H9 (cell line): ENCODE measurements around the gene ANKRD62. TPM values are rescaled to one million over a fixed set of nuclear protein-coding genes. Genes with fewer than 3 reads are reported as not detected.

Experiments
- DNase-seq: peaks from one replicate; pipeline ENCODE4 v3.0.0-alpha.2; 2017
- H2AFZ ChIP-seq: one replicate; pipeline ENCODE4 v1.6.1; 2013; ENCODE audit warnings: mild to moderate bottlenecking, low read length, control low read depth, moderate library complexity
- H2AK5ac ChIP-seq: 2 replicates; pipeline ENCODE4 v1.6.1; 2013; ENCODE audit warnings: low read length, control low read depth, mixed read lengths; ENCODE audit not compliant: insufficient read length
- H2BK120ac ChIP-seq: one replicate; pipeline ENCODE4 v1.6.1; 2013; ENCODE audit warnings: low read depth, mild to moderate bottlenecking, low read length, control low read depth, inconsistent platforms; ENCODE audit not compliant: poor library complexity, severe bottlenecking
- H2BK12ac ChIP-seq: 2 replicates; pipeline ENCODE4 v1.6.1; 2013; ENCODE audit warnings: low read length, control low read depth, mixed read lengths, low read depth; ENCODE audit not compliant: insufficient read length
- H2BK15ac ChIP-seq: 2 replicates; pipeline ENCODE4 v1.6.1; 2013; ENCODE audit warnings: low read depth, low read length, control low read depth
- H2BK20ac ChIP-seq: one replicate; pipeline ENCODE4 v1.6.1; 2013; ENCODE audit warnings: low read depth, mild to moderate bottlenecking, low read length, control low read depth, inconsistent platforms; ENCODE audit not compliant: poor library complexity, severe bottlenecking
- H2BK5ac ChIP-seq: 2 replicates; pipeline ENCODE4 v1.6.1; 2013; ENCODE audit warnings: low read length, control low read depth, mixed read lengths; ENCODE audit not compliant: insufficient read length
- H3K14ac ChIP-seq: 2 replicates; pipeline ENCODE4 v1.6.1; 2013; ENCODE audit warnings: low read length, control low read depth; ENCODE audit not compliant: insufficient read depth
- H3K18ac ChIP-seq: 2 replicates; pipeline ENCODE4 v1.6.1; 2013; ENCODE audit warnings: low read depth, mild to moderate bottlenecking, mixed read lengths, low read length, control low read depth; ENCODE audit not compliant: insufficient read length
- H3K23ac ChIP-seq: 2 replicates; pipeline ENCODE4 v1.6.1; 2013; ENCODE audit warnings: low read length, control low read depth, mixed read lengths, low read depth; ENCODE audit not compliant: insufficient read length
- H3K23me2 ChIP-seq: 2 replicates; pipeline ENCODE4 v1.6.1; 2013; ENCODE audit warnings: low read depth, mild to moderate bottlenecking, mixed read lengths, low read length, control low read depth; ENCODE audit not compliant: insufficient read length, poor library complexity, severe bottlenecking
- H3K27ac ChIP-seq: 2 replicates; pipeline ENCODE4 v1.5.1; 2013; ENCODE audit warnings: low read length, control low read depth, mixed read lengths, low read depth; ENCODE audit not compliant: insufficient read length
- H3K27me3 ChIP-seq: 2 replicates; pipeline ENCODE4 v1.6.1; 2013; ENCODE audit warnings: low read length, control low read depth, inconsistent platforms; ENCODE audit not compliant: insufficient read depth
- H3K4ac ChIP-seq: 2 replicates; pipeline ENCODE4 v1.6.1; 2013; ENCODE audit warnings: low read depth, mild to moderate bottlenecking, control low read depth, inconsistent platforms, low read length, moderate library complexity
- H3K4me1 ChIP-seq: 2 replicates; pipeline ENCODE4 v1.6.1; 2013; ENCODE audit warnings: low read length, control low read depth, inconsistent platforms; ENCODE audit not compliant: insufficient read depth
- H3K4me2 ChIP-seq: 2 replicates; pipeline ENCODE4 v1.6.1; 2013; ENCODE audit warnings: low read length, control low read depth, mixed read lengths; ENCODE audit not compliant: insufficient read length, insufficient read depth
- H3K56ac ChIP-seq: 2 replicates; pipeline ENCODE4 v1.6.1; 2013; ENCODE audit warnings: low read depth, mild to moderate bottlenecking, mixed read lengths, low read length, control low read depth; ENCODE audit not compliant: insufficient read length
- H3K79me1 ChIP-seq: 2 replicates; pipeline ENCODE4 v1.6.1; 2013; ENCODE audit warnings: low read depth, mild to moderate bottlenecking, moderate library complexity, low read length, control low read depth, inconsistent platforms; ENCODE audit not compliant: insufficient read depth, poor library complexity, severe bottlenecking
- H3K79me2 ChIP-seq: 2 replicates; pipeline ENCODE4 v1.6.1; 2013; ENCODE audit warnings: low read length, control low read depth, inconsistent platforms; ENCODE audit not compliant: insufficient read depth
- H3K9ac ChIP-seq: 2 replicates; pipeline ENCODE4 v1.6.1; 2013; ENCODE audit warnings: low read length, control low read depth, mixed read lengths; ENCODE audit not compliant: insufficient read length; ENCODE audit errors: extremely low read depth
- H3K9me3 ChIP-seq: one replicate; pipeline ENCODE4 v1.6.1; 2013; ENCODE audit warnings: low read depth, low read length, inconsistent platforms; ENCODE audit not compliant: control insufficient read depth
- H3T11ph ChIP-seq: one replicate; pipeline ENCODE4 v1.6.1; 2013; ENCODE audit warnings: mild to moderate bottlenecking, low read length, control low read depth, inconsistent platforms
- H4K20me1 ChIP-seq: one replicate; pipeline ENCODE4 v1.6.1; 2013; ENCODE audit not compliant: control insufficient read depth, insufficient read length, insufficient read depth
- H4K5ac ChIP-seq: 2 replicates; pipeline ENCODE4 v1.6.1; 2013; ENCODE audit warnings: low read depth, mild to moderate bottlenecking, mixed read lengths, low read length, control low read depth; ENCODE audit not compliant: insufficient read length
- H4K8ac ChIP-seq: replicated peaks from 2 replicates; pipeline ENCODE4 v1.6.1; 2013; ENCODE audit warnings: low read length, control low read depth, mixed read lengths, low read depth; ENCODE audit not compliant: insufficient read length
- H4K91ac ChIP-seq: 2 replicates; pipeline ENCODE4 v1.6.1; 2013; ENCODE audit warnings: low read depth, mild to moderate bottlenecking, moderate library complexity, mixed read lengths, low read length, control low read depth; ENCODE audit not compliant: insufficient read length
- H3K27ac Mint-ChIP-seq, 3 experiments: 2 replicates in 2 of 3; 3 replicates in 1 of 3; pipeline ENCODE4 v1.8.0; 2020 to 2021; ENCODE audit warnings: mixed read lengths in 3 of 3, mild to moderate bottlenecking in 1 of 3, moderate library complexity in 1 of 3
- H3K27me3 Mint-ChIP-seq: 2 replicates; pipeline ENCODE4 v1.8.0; 2021; ENCODE audit warnings: low read depth, mild to moderate bottlenecking, moderate library complexity, mixed read lengths
- H3K36me3 Mint-ChIP-seq, 3 experiments: 2 replicates in 2 of 3; 3 replicates in 1 of 3; pipeline ENCODE4 v1.8.0; 2020 to 2021; ENCODE audit warnings: low read depth in 3 of 3, mixed read lengths in 3 of 3; ENCODE audit not compliant: insufficient read depth in 1 of 3
- H3K4me1 Mint-ChIP-seq, 2 experiments: 2 replicates each; pipeline ENCODE4 v1.8.0; 2020; ENCODE audit warnings: mixed read lengths in 2 of 2
- H3K4me3 Mint-ChIP-seq, 2 experiments: 2 replicates in 1 of 2; 3 replicates in 1 of 2; pipeline ENCODE4 v1.8.0; 2020 to 2021; ENCODE audit warnings: mild to moderate bottlenecking in 2 of 2, mixed read lengths in 2 of 2, moderate library complexity in 1 of 2
- H3K9me3 Mint-ChIP-seq, 2 experiments: 2 replicates in 1 of 2; 3 replicates in 1 of 2; pipeline ENCODE4 v1.8.0; 2020; ENCODE audit warnings: mild to moderate bottlenecking in 2 of 2, mixed read lengths in 2 of 2, moderate library complexity in 1 of 2
- WGBS: extraction: QIAGEN DNeasy Blood & Tissue Kit; methylation state at CpG from one replicate; pipeline ENCODE4 v1.1.7; 2013; ENCODE audit warnings: missing lambda C conversion rate, low lambda C conversion rate, mixed read lengths; ENCODE audit not compliant: insufficient read length; ENCODE audit errors: extremely low coverage; 5-methylcytosine and 5-hydroxymethylcytosine counted together
- total RNA-seq: library from RNA; stranded (reverse); gene quantifications from 2 replicates; pipeline ENCODE4 v1.2.1, GENCODE V29; 2021
- TF ChIP-seq, protein P1 (sequence below): fragments of 200-600 bp; sonication (generic); conservative IDR thresholded peaks from 3 replicates; pipeline ENCODE4 v1.8.0; 2021; ENCODE audit warnings: antibody characterized with exemption, mild to moderate bottlenecking

Gene ANKRD62
- total RNA-seq, 1 experiment from 2014 or later: not detected

DNA sequence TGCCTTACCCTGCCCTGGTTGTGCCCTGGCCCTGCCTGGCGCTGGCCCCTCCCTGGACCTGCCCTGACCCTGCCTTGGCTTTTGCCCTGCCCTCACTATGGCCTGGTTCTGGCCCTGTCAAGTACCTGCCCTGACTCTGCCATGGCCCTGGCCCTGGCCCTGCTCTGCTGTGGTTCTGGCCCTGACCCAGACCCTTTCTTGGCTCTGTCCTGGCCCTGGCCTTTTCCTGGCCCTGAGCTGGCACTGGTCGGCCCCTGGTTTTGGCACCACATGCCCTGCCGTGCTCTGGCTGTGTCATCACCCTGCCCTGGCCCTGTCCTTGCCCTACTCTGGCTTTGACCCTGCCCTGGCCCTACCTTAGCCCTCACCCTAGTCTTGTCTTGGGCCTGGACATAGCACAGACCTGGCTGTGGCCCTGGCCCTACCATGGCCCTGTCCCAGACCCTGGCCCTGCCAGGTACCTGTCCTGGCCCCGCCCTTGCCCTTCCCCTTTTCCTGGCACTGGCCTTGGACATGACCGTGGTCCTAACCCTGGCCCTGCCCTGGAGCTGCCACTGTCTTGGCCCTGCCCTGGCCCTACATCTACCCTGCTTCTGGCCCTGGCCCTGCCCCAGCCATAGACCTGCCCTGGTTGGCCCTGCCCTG lies 4.8 kb upstream of the ANKRD62 start:
- no CpG with 5 or more reads among the region's 5 CpGs for WGBS
- H3K27me3 Mint-ChIP-seq: peaks cover 3% of the 10 kb centered on the region
- no peaks in the 10 kb centered on the region for H3K79me1 ChIP-seq
- no peaks in the 10 kb centered on the region for H3K9me3 ChIP-seq
- H3K56ac ChIP-seq: no peak overlapping the region
- no peak overlapping the region for H3K27ac ChIP-seq
- H3T11ph ChIP-seq: no peak overlapping the region
- H3K9me3 Mint-ChIP-seq: peaks cover 12 to 16% of the 10 kb centered on the region in 2 experiments; a peak in 4 of 5 replicates
- H3K23ac ChIP-seq: no peak overlapping the region
- no peak overlapping the region for H4K8ac ChIP-seq
- H4K20me1 ChIP-seq: no peaks in the 10 kb centered on the region
- no peak overlapping the region for H3K9ac ChIP-seq
- H3K27ac Mint-ChIP-seq: peak overlapping the region in 1 of 3 experiments; percentile 36; a peak in 1 of 7 replicates
- TF ChIP-seq, protein P1, sequence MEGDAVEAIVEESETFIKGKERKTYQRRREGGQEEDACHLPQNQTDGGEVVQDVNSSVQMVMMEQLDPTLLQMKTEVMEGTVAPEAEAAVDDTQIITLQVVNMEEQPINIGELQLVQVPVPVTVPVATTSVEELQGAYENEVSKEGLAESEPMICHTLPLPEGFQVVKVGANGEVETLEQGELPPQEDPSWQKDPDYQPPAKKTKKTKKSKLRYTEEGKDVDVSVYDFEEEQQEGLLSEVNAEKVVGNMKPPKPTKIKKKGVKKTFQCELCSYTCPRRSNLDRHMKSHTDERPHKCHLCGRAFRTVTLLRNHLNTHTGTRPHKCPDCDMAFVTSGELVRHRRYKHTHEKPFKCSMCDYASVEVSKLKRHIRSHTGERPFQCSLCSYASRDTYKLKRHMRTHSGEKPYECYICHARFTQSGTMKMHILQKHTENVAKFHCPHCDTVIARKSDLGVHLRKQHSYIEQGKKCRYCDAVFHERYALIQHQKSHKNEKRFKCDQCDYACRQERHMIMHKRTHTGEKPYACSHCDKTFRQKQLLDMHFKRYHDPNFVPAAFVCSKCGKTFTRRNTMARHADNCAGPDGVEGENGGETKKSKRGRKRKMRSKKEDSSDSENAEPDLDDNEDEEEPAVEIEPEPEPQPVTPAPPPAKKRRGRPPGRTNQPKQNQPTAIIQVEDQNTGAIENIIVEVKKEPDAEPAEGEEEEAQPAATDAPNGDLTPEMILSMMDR: no peak
- no peaks in the 10 kb centered on the region for H3K27me3 ChIP-seq
- no peak overlapping the region for H3K4me3 Mint-ChIP-seq
- H4K5ac ChIP-seq: no peak overlapping the region
- no peak overlapping the region for H4K91ac ChIP-seq
- H3K4me2 ChIP-seq: no peak overlapping the region
- no peak overlapping the region for H2BK5ac ChIP-seq
- no peak for DNase-seq
- no peak overlapping the region for H2BK12ac ChIP-seq
- no peak overlapping the region for H2BK15ac ChIP-seq
- H2AK5ac ChIP-seq: no peak overlapping the region
- peak overlapping the region; percentile 11 for H3K18ac ChIP-seq
- H3K4me1 Mint-ChIP-seq: no peaks in the 10 kb centered on the region
- no peak overlapping the region for H2BK120ac ChIP-seq
- no peaks in the 10 kb centered on the region for H3K79me2 ChIP-seq
- H3K4me1 ChIP-seq: no peaks in the 10 kb centered on the region
- H2BK20ac ChIP-seq: no peak overlapping the region
- no peak overlapping the region for H3K4ac ChIP-seq
- no peak overlapping the region for H2AFZ ChIP-seq
- H3K36me3 Mint-ChIP-seq: peaks cover 0 to 3% (median 2%) of the 10 kb centered on the region in 3 experiments; a peak in 4 of 7 replicates
- H3K23me2 ChIP-seq: no peaks in the 10 kb centered on the region
- no peak overlapping the region; the same call in 1 of the 2 replicates for H3K14ac ChIP-seq
